ENCODE data around the gene WDR64.
"Not testable (repeated sequence)": the region's sequence is repeated elsewhere in the genome, so short reads cannot be mapped to it uniquely, and the experiment has no call there.

WDR64 gene

DNA sequence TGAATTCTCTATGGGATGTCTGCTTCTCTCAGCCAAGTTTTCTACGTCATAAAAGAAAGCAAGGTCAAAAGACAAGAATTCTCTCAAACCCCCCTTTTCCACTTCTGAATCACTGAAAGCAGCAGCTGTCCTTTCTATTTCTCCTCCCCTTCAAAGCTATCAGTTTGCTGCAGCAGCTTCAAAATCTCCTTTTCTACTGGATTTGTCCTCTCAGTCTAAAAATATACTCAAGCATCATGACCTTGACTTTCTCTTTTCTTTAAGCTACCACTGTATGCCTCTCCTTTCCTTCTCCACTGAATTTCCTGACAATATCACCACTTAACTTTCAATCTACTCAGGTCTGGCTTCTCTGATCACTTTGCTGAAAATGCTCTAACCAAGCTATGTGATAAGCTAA is 1.9 kb downstream of the WDR64 start:
- H3K4me3 Mint-ChIP-seq, result no peak overlapping the region
- H3K9me3 Mint-ChIP-seq, result peaks cover 3% of the 10 kb centered on the region
- H3K36me3 Mint-ChIP-seq (ENCODE audit: low read depth), result no peaks in the 10 kb centered on the region
- no peak for DNase-seq
- no peak overlapping the region for H3K27ac Mint-ChIP-seq
- H3K4me1 Mint-ChIP-seq, result no peaks in the 10 kb centered on the region
- H3K27me3 Mint-ChIP-seq (ENCODE audit: low read depth, poor library complexity), result peaks cover 4% of the 10 kb centered on the region
- TF ChIP-seq, protein P1, sequence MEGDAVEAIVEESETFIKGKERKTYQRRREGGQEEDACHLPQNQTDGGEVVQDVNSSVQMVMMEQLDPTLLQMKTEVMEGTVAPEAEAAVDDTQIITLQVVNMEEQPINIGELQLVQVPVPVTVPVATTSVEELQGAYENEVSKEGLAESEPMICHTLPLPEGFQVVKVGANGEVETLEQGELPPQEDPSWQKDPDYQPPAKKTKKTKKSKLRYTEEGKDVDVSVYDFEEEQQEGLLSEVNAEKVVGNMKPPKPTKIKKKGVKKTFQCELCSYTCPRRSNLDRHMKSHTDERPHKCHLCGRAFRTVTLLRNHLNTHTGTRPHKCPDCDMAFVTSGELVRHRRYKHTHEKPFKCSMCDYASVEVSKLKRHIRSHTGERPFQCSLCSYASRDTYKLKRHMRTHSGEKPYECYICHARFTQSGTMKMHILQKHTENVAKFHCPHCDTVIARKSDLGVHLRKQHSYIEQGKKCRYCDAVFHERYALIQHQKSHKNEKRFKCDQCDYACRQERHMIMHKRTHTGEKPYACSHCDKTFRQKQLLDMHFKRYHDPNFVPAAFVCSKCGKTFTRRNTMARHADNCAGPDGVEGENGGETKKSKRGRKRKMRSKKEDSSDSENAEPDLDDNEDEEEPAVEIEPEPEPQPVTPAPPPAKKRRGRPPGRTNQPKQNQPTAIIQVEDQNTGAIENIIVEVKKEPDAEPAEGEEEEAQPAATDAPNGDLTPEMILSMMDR (IDR thresholded peaks at IDR 0.05), result no peak

DNA sequence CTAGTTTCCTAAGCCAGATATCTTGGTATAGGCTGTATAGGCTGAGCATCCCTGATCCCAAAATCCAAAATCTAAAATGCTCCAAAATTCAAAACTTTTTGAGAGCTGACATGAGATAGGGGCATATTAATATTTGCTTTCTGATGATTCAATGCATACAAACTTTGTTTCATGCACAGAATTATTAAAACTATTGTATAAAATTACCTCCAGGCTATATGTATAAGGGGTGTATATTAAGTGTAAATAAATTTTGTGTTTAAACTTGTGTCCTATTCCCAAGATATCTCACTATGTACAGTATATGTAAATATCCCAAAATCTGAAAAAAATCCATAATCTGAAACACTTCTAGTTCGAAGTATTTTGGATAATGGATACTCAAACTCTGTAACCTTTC is 2.6 kb downstream of the WDR64 start:
- Mint-ChIP-seq H3K9me3 (peaks cover 3% of the 10 kb centered on the region), H3K4me1 (no peaks in the 10 kb centered on the region), H3K27me3 (ENCODE audit: low read depth, poor library complexity) (peaks cover 4% of the 10 kb centered on the region), H3K27ac (no peak overlapping the region), H3K36me3 (ENCODE audit: low read depth) (no peaks in the 10 kb centered on the region), H3K4me3 (no peak overlapping the region)
- TF ChIP-seq, protein P1 (IDR thresholded peaks at IDR 0.05), result no peak
- no peak for DNase-seq

DNA sequence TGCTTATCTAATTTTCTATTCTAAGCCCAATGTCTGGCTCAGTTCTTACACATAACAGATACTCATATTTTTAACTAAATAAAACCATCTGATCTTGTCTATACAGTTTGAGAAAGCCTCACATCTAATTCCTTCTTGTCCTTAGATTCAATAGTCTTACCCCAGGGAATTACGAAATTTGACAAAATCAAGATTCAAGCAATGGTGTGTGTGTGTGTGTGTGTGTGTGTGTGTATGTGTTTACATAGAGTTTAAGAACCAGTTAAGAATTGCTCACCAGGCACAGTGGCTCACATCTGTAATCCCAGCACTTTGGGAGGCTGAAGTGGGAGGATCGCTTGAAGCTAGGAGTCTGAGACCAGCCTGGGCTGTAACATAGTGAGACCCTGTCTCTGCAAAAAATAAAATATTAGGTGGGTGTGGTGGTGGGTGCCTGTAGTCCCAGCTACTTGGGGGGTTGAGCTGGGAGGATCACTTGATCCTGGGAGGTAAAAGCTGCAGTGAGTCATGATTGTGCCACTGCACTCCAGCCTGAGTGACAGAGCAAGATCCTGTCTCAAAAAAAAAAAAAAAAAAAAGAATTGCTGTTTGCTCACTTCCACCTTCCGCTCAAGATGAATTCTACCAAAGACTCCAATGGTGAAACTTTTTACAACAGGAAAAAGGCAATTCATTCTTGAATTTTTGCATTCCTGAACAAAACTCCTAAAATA is 6.2 kb downstream of the WDR64 start:
- Mint-ChIP-seq H3K27me3 (ENCODE audit: low read depth, poor library complexity) (peaks cover 4% of the 10 kb centered on the region), H3K4me1 (no peaks in the 10 kb centered on the region), H3K27ac (no peak overlapping the region), H3K4me3 (no peak overlapping the region), H3K9me3 (peaks cover 3% of the 10 kb centered on the region), H3K36me3 (ENCODE audit: low read depth) (no peaks in the 10 kb centered on the region)
- TF ChIP-seq, protein P1 (IDR thresholded peaks at IDR 0.05), result no peak
- DNase-seq, result no peak

DNA sequence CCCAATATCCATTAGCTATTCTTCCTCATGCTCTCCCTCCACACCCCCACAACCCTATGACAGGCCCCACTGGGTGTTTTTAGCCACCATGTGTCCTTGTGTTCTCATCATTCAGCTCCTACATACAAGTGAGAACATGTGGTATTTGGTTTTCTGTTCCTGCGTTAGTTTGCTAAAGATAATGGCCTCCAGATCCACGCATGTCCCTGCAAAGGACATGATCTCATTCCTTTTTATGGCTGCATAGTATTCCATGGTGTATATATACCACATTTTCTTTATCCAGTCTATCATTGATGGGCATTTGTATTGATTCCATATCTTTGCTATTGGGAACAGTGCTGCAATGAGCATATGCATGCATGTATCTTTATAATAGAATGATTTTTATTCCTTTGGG is 6.9 kb downstream of the WDR64 start:
- not testable (repeated sequence) for H3K4me3 Mint-ChIP-seq; H3K9me3 Mint-ChIP-seq; DNase-seq; H3K27ac Mint-ChIP-seq; H3K4me1 Mint-ChIP-seq; H3K36me3 Mint-ChIP-seq (ENCODE audit: low read depth); H3K27me3 Mint-ChIP-seq (ENCODE audit: low read depth, poor library complexity)

DNA sequence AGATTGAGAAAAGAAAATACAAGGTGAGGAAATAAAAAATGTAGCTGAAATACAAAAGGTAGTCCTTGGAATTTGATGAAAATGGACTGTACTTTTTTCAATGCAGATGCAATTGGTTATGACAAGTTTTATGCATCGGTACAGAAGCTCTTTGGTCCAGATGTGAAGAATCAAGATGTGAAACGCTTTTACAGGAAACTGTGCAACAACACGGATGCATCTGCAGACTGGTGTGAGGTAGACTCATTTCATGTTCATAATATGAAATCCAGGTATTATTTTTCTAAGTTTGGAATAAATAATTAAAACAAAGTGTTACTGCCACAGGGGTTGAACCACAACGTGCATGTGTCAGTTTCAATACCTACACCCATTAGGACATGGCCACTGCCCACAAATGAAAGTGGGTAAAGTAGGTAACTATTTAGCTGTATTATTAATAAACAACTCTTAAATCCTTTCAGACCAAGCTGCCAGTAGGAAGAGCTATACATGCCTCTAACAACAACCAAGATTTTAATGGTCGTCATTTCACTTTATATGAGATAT is 8.4 kb downstream of the WDR64 start:
- Mint-ChIP-seq H3K4me1 (no peaks in the 10 kb centered on the region), H3K36me3 (ENCODE audit: low read depth) (no peaks in the 10 kb centered on the region), H3K9me3 (no peaks in the 10 kb centered on the region), H3K27ac (no peak overlapping the region), H3K27me3 (ENCODE audit: low read depth, poor library complexity) (peaks cover 4% of the 10 kb centered on the region), H3K4me3 (no peak overlapping the region)
- TF ChIP-seq, protein P1 (IDR thresholded peaks at IDR 0.05), result no peak
- no peak for DNase-seq

DNA sequence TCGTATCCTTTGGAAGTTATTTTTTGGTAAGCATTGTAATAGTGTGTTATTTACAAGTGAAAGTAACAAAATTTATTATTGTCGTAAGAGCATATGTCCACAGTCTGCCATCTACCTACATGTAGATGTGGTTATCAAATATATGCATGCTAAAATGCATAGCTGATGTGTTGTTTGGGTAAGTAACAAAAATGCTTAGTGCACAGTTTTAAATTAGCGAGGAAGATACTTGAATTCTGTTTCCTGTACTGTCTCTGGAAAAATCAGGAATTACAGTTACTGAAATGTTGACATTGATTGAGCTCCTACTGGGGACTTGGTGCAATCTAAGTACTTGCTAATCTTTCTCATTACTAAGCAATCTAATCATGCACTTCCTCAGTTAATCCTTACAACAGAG is 14.3 kb downstream of the WDR64 start:
- TF ChIP-seq, protein P1 (IDR thresholded peaks at IDR 0.05), result no peak
- Mint-ChIP-seq H3K27me3 (ENCODE audit: low read depth, poor library complexity) (no peaks in the 10 kb centered on the region), H3K4me1 (no peaks in the 10 kb centered on the region), H3K4me3 (no peak overlapping the region), H3K27ac (no peak overlapping the region), H3K9me3 (no peaks in the 10 kb centered on the region), H3K36me3 (ENCODE audit: low read depth) (no peaks in the 10 kb centered on the region)
- no peak for DNase-seq

All from nephron progenitor cell (in vitro differentiated cells).